HEK293T (cell line): ENCODE measurements around the gene APOL3.
A peak's percentile ranks its signal among the peaks of the same experiment; 100 is the strongest.
"Not testable (repeated sequence)": the region's sequence is repeated elsewhere in the genome, so short reads cannot be mapped to it uniquely, and the experiment has no call there.

Experiments
- CTCF ChIA-PET: fragments of 350-600 bp; formaldehyde crosslinking; extraction: SDS; loops from one replicate; lab custom pipeline; 2021; ENCODE audit warnings: antibody characterized with exemption, inconsistent platforms; lab: Yijun Ruan, JAX
- POLR2A ChIA-PET: fragments of 350-600 bp; formaldehyde crosslinking; extraction: SDS; loops from one replicate; lab custom pipeline; 2020; ENCODE audit warnings: antibody characterized with exemption, inconsistent platforms; lab: Yijun Ruan, JAX
- DNase-seq: peaks from one replicate; pipeline ENCODE4 v3.0.0; 2012; ENCODE audit warnings: mixed read lengths; ENCODE audit errors: extremely low spot score
- ARNT ChIP-seq: fragments of 450-650 bp; IDR thresholded peaks from 2 replicates; pipeline ENCODE4 v1.6.1; 2017; ENCODE audit warnings: mild to moderate bottlenecking
- BHLHE40 ChIP-seq: fragments of 450-650 bp; IDR thresholded peaks from 2 replicates; pipeline ENCODE4 v1.6.1; 2016; ENCODE audit warnings: mild to moderate bottlenecking, moderate library complexity, borderline replicate concordance
- CTBP1 ChIP-seq: fragments of 450-650 bp; IDR thresholded peaks from 2 replicates; pipeline ENCODE4 v1.6.1; 2016; ENCODE audit warnings: borderline replicate concordance
- ELF4 ChIP-seq: fragments of 450-650 bp; IDR thresholded peaks from 2 replicates; pipeline ENCODE4 v1.6.1; 2017; ENCODE audit warnings: antibody characterized with exemption
- FOXA1 ChIP-seq: fragments of 450-650 bp; IDR thresholded peaks from 2 replicates; pipeline ENCODE4 v1.6.1; 2016; ENCODE audit warnings: mild to moderate bottlenecking
- FOXK2 ChIP-seq: fragments of 450-650 bp; IDR thresholded peaks from 2 replicates; pipeline ENCODE4 v1.6.1; 2016; ENCODE audit warnings: mild to moderate bottlenecking
- FOXM1 ChIP-seq: fragments of 450-650 bp; IDR thresholded peaks from 2 replicates; pipeline ENCODE4 v1.6.1; 2017; ENCODE audit warnings: mild to moderate bottlenecking, borderline replicate concordance
- HDGF ChIP-seq: fragments of 450-650 bp; IDR thresholded peaks from 2 replicates; pipeline ENCODE4 v1.6.1; 2017; ENCODE audit warnings: antibody characterized with exemption, borderline replicate concordance
- L3MBTL2 ChIP-seq: fragments of 450-650 bp; conservative IDR thresholded peaks from 2 replicates; pipeline ENCODE4 v1.6.1; 2016; ENCODE audit warnings: mild to moderate bottlenecking
- LEF1 ChIP-seq: fragments of 450-650 bp; IDR thresholded peaks from 2 replicates; pipeline ENCODE4 v1.6.1; 2017; ENCODE audit warnings: mild to moderate bottlenecking, borderline replicate concordance
- NFRKB ChIP-seq: fragments of 450-650 bp; IDR thresholded peaks from 2 replicates; pipeline ENCODE4 v1.6.1; 2016; ENCODE audit warnings: mild to moderate bottlenecking, moderate library complexity
- PKNOX1 ChIP-seq: fragments of 450-650 bp; IDR thresholded peaks from 2 replicates; pipeline ENCODE4 v1.6.1; 2016
- SP1 ChIP-seq: fragments of 450-650 bp; IDR thresholded peaks from 2 replicates; pipeline ENCODE4 v1.6.1; 2017
- SUZ12 ChIP-seq: fragments of 450-650 bp; IDR thresholded peaks from 2 replicates; pipeline ENCODE4 v1.6.1; 2016; ENCODE audit warnings: mild to moderate bottlenecking
- TARDBP ChIP-seq: fragments of 450-650 bp; IDR thresholded peaks from 2 replicates; pipeline ENCODE4 v1.6.1; 2016
- ZNF384 ChIP-seq: fragments of 450-650 bp; IDR thresholded peaks from 2 replicates; pipeline ENCODE4 v1.6.1; 2016

Gene APOL3

GRCh38 chr22:36125994-36126531 is 34.5 kb downstream of the APOL3 start:
- no peak for DNase-seq
- CTCF ChIA-PET, result interaction anchor here (1.3 kb wide), 1 partner anchor 208 kb away, joined by 3 read pairs; no protein-coding TSS in a partner anchor
- POLR2A ChIA-PET, result no interaction called here
- TF ChIP-seq SUZ12, result no peak
- no peak for TF ChIP-seq NFRKB
- no peak for TF ChIP-seq ZNF384
- TF ChIP-seq TARDBP, result no peak
- no peak for TF ChIP-seq HDGF
- no peak for TF ChIP-seq PKNOX1
- no peak for TF ChIP-seq FOXA1
- TF ChIP-seq BHLHE40, result no peak
- TF ChIP-seq CTBP1, result no peak
- no peak for TF ChIP-seq LEF1

GRCh38 chr22:36125434-36125833 is 35.1 kb downstream of the APOL3 start:
- ChIA-PET POLR2A (no interaction called here), CTCF (interaction anchor here (1.3 kb wide), 1 partner anchor 207 kb away, joined by 3 read pairs; no protein-coding TSS in a partner anchor)
- no peak for TF ChIP-seq ZNF384
- no peak for DNase-seq

- TF ChIP-seq FOXA1 (no peak), NFRKB (no peak), ZNF384 (no peak), TARDBP (no peak), BHLHE40 (no peak), SP1 (no peak), PKNOX1 (no peak), FOXK2 (no peak), ELF4 (no peak)
- DNase-seq, result no peak
- ChIA-PET POLR2A (interaction anchor here (1.1 kb wide), 1 partner anchor 40 kb away, joined by 3 read pairs; no protein-coding TSS in a partner anchor), CTCF (interaction anchor here (0.6 to 1.2 kb wide), 8 partner anchors 8 to 919 kb away, joined by 3 to 6 read pairs (median 4); no protein-coding TSS in a partner anchor)
Observed at GRCh38 chr22:36124666-36125065, 35.9 kb downstream of the APOL3 start.

- DNase-seq, result peak; percentile 99
- CTCF ChIA-PET, result interaction anchor here (0.6 to 1.2 kb wide), 7 partner anchors 9 to 485 kb away, joined by 3 to 6 read pairs (median 4); no protein-coding TSS in a partner anchor
- peak; percentile 20; the same call in 1 of the 2 replicates for TF ChIP-seq ELF4
- TF ChIP-seq SP1, result no peak
- TF ChIP-seq FOXK2, result no peak
- peak; percentile 65; the same call in 1 of the 2 replicates for TF ChIP-seq L3MBTL2
- POLR2A ChIA-PET, result interaction anchor here (1.1 kb wide), 1 partner anchor 39 kb away, joined by 3 read pairs; no protein-coding TSS in a partner anchor
Observed at GRCh38 chr22:36123673-36124630, 36.6 kb downstream of the APOL3 start.

- CTCF ChIA-PET, result interaction anchor here (1.6 kb wide), 1 partner anchor 55 kb away, joined by 5 read pairs; no protein-coding TSS in a partner anchor
- POLR2A ChIA-PET, DNase-seq: not testable (repeated sequence)
Observed at GRCh38 chr22:36120621-36121351, 39.8 kb downstream of the APOL3 start.

GRCh38 chr22:36117053-36117554 is 43.5 kb downstream of the APOL3 start:
- DNase-seq, result no peak
- ChIA-PET POLR2A (interaction anchor here (1.0 kb wide), 1 partner anchor 52 kb away, joined by 3 read pairs; no protein-coding TSS in a partner anchor), CTCF (interaction anchor here (0.6 to 0.9 kb wide), 2 partner anchors 51 to 682 kb away, joined by 3 read pairs; no protein-coding TSS in a partner anchor)
- TF ChIP-seq FOXM1, result no peak
- no peak for TF ChIP-seq NFRKB
- no peak for TF ChIP-seq ZNF384
- TF ChIP-seq TARDBP, result no peak
- no peak for TF ChIP-seq CTBP1
- no peak for TF ChIP-seq ARNT
- no peak for TF ChIP-seq SUZ12
- TF ChIP-seq HDGF, result no peak
- TF ChIP-seq L3MBTL2, result no peak
- TF ChIP-seq BHLHE40, result no peak
- TF ChIP-seq PKNOX1, result no peak
- TF ChIP-seq FOXK2, result no peak
- TF ChIP-seq SP1, result no peak
- no peak for TF ChIP-seq FOXA1
- TF ChIP-seq LEF1, result no peak
- no peak for TF ChIP-seq ELF4
